GM18909 (cell line): ENCODE results near the gene SMCO2.

ENCODE experiments used
- ATAC-seq: cut with Tn5 transposase; IDR thresholded peaks from one replicate; pipeline ENCODE4 v1.9.1; 2021; ENCODE audit warnings: mild to moderate bottlenecking; ENCODE audit not compliant: unreplicated experiment, poor library complexity

The SMCO2 gene

GRCh38 chr12:27497446-27497845 is 50.9 kb downstream of the SMCO2 start:
- no peak for ATAC-seq

DNA sequence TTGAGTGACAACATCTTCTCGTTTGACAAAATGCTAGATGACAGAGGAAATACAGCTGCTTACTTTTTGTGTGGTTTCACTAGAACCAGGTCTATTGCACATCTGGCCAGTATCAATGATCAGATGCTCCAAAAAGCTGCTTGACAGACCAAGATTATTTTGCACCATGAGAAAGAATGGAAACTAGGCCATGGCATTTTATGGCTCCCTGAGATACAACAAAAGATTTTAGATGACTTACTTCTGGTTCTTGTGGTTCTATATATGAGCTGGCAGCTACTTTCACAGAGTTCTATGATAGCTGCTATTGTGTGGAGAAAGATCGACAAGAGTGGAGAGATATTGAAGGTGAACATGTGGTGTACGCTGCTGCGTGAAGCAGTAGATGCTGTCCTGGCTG is 51.6 kb downstream of the SMCO2 start:
- peak; percentile 65 for ATAC-seq

- ATAC-seq, result no peak
These were observed 52.2 kb downstream of the SMCO2 start for GRCh38 chr12:27498761-27499160.

GRCh38 chr12:27499377-27499776 is 52.8 kb downstream of the SMCO2 start:
- ATAC-seq, result no peak

GRCh38 chr12:27500546-27500945 is 54.0 kb downstream of the SMCO2 start:
- ATAC-seq, result no peak

DNA sequence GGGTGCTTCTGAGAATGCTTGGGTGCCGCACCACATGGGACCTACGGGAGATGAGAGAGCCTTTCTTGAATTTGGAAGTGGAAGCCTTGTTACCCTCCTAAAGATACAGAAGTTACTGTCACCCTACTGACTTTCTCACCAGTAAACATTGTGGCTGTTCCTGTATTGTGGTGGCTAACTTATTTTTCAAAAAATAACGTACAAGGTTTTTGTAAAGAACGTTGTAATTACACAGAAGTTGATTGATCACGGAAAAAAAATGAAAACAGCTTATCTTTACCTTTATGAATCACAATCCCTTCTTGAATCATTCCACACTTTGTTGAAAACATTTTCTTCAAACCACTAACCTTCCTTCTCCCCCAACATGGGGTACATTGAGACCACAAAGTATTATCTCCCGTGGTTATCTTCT is 55.5 kb downstream of the SMCO2 start:
- no peak for ATAC-seq

DNA sequence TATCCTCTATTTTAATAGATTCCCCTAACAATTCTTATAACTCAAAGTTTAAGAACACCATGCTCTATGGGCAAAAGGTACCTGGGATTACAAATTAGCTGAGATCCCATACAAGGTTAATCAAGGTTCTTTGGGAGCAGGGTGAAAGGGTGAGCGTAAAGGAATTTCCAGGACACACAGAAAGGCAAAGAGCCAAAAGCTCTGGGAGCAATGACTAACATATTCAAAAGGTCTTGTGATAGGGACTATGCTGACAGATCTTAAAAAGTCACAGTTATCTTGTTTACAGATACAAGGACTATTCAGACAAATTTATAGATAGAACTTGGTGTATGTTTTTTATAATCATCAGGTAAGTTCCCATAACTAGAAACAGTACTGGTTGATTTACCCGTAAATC is 58.0 kb downstream of the SMCO2 start:
- no peak for ATAC-seq

DNA sequence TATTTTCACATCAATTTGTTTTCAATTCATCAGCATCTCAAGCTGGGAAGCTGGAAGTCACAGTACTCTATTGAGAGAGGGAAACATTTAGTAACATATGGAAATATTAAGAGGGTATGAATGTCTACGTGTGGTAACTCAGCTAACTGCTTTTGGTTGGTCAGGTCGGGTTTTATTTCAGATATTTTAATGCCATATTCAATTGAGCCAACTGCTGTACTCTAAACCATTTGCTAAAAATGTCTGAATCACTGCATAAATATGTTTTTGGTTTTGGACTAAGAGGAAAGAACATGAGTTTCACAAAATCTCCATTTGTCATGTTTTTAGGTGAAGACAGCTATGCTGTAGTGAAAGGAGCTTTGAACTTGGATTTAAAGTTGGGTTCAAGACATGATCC is 58.6 kb downstream of the SMCO2 start:
- no peak for ATAC-seq

DNA sequence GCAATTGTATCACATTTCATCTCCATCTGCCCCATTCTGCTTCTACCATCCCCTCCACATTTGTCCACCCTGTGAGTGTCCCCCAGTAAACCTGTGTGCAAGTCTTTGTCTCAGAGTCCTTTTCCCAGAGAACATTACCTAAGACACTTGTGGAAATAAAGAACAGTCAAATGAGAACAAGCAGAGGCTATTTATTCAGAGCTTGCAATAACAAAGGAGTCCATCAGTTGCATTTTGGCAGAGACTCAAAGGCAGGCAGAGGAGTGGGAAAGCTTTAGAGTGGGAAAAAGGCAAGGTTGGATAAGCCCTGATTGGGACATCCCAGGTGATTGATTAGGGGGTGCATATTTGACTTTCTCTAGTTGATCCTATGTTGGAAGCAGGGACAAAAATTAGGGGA is 59.2 kb downstream of the SMCO2 start:
- no peak for ATAC-seq

DNA sequence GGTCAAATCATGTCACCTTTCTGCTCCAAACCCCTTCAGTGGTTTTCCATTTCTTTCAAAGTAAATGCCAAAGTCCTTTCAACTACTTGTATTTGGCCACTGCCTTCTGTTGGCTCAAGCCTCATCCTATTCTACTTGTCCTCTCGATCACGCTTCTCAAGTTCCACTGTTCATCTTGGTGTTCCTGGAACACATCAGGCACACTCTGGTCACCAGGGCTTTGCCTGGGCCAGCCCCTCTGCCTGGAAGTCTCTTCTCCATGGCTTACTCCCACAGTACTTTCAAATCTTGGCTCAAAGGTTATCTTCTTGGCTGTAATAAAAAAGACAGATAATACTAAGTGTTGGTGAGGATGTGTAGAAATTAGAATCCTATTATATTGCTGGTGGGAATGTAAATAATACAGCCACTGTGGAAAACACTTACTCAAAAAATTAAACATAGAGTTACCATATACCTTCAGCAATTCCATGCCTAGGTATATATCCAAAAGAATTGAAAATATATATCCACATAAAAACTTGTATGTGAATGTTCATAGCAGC is 60.2 kb downstream of the SMCO2 start:
- no peak for ATAC-seq

DNA sequence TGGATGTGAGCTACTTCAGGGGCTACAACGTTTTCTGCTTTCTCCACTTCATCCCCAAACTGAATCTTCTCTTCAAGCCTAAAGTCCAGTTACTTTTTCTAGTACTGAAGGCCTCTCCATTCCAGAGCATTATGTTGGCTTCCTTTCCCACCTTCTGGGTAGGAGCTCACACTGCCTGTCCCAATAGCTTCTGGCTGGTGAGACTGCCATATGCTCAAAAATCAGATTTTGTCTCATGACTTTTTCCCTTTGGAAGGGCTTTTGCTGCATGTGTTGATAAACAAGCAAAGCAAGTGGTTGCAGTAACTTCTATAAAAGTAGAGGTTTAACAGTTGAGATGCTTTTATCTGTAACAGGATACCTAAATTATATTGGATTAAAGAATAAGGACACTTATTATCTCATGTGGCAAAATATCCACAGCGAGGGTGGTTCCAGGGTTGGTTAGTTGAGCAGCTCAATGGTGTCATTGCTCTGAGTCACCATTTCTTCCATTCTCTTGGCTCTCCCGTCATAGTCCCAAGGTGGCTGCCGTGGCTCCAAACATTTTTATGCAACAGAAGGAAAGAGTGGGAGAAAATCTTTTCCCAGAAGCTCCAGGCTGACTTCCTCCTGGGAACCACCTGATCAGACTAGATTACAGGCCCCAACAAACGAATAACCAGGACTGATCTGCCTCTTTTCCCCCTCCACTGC is 62.3 kb downstream of the SMCO2 start:
- no peak for ATAC-seq

DNA sequence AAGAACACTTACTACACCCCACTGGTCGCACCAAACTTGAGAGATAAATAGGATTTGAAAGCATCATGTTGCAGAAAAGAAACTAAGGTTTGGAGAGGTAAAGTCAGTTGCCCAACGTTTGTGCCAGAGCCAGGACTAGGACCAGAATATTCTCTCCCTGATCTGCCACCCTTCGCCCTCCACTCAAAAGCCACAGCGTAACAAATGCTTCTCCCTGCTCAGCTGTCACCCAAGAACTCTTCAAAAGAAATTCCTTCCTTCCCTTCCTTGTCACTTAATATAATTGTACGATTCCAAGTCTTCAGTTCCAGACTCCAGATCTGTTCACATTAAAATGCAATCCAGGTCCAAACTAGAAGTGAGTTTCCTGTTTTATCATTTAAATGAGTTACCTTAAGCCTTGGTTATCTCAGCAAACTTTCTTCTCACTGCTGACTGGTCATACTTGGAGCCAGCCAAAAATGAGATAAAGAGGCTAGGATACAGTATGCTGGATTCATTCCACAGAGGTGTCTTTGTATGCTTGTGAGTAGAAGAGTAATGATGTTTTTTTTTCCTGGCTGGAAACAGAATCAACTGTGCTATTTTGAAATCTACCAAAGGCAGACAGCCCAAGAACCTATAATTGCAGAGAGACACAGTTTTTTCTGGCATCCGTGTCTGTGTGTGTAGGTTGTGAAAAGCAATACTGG is 64.6 kb downstream of the SMCO2 start:
- no peak for ATAC-seq

GRCh38 chr12:27511723-27512045 is 65.1 kb downstream of the SMCO2 start:
- no peak for ATAC-seq

- no peak for ATAC-seq
These were observed 66.8 kb downstream of the SMCO2 start for GRCh38 chr12:27513155-27513824.

DNA sequence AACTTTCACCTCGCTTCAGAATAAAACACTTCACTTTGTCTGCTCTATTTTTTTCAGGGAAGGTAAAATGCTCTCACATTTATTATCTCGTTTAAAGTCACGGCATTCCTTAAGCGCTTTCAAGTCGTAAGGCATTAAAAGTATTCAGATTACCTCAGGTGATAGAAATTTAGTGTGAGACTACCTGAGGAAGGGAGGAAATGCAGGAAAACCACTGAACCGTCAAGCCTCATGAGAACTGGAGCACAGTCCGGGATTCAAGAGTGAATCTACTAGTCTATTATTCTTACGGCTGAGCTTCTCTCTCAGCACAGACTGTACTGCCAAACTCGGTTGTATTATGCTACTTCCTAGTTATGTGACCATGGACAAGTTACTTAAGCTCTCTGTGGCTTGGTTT is 69.1 kb downstream of the SMCO2 start:
- ATAC-seq, result no peak

GRCh38 chr12:27516625-27517024 is 70.1 kb downstream of the SMCO2 start:
- ATAC-seq, result no peak

- no peak for ATAC-seq
These were observed 71.0 kb downstream of the SMCO2 start for GRCh38 chr12:27517546-27517945.

DNA sequence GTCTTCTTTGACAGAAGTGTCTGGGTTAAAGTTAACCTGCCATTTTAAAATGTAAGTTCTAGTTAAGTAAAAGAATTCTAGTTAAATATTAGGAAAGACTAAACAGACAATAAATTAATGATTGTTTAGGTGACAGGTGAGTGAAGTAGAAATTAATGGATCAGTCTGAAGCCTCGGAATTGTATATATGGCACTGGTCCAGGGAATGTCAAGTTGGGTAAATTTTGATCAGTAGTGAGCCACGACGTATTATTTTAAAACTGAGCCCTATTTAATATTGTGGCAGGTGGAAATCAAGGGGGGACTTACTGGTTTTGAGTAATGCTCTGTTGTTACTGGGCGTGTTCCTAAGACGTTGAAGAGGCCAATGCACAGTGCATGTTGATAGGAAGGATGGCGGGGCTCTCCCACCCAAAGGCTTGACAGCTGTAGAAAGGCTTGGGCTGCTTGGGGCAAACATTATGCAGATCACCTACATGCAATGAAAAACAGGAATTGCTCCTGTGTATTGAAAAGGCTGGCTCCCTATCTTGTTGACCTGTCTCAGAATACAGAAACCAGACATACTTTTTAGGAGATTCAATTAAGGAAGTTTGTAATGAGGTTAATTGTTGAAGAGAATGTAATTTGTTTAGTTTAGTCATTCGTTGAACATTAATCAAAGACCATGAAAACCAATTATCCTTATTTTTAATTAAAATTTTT is 71.6 kb downstream of the SMCO2 start:
- no peak for ATAC-seq

- ATAC-seq, result no peak
These were observed 74.5 kb downstream of the SMCO2 start for GRCh38 chr12:27521066-27521465.

DNA sequence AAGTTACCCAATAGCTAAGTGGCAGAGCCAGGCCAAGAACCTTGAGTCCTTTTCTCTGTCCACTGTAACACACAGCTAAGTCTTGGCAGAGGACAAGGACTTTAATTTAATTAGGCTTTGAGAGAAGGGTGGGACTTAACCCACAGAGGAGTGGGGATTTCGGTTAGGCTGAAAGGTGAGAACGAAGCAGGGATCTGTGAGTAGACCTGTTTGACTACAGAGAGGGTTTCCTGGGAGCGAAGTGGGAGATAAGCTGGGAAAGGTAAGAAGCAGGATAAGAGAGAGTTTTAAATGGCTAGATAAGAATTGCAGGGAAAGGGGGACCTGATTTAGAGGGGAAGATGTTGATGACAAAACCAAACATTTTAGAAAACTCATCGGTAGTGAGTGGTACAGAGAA is 75.4 kb downstream of the SMCO2 start:
- ATAC-seq, result no peak

- ATAC-seq, result peak; percentile 17
These were observed 76.7 kb downstream of the SMCO2 start for GRCh38 chr12:27523305-27523641.
